GM23248 (cell line): ENCODE results near the gene TCEAL3.

Experiments used
- EZH2 ChIP-seq: fragments of 200-600 bp; sonication (generic); IDR thresholded peaks from 2 replicates; pipeline ENCODE4 v1.6.1; 2018; ENCODE audit warnings: antibody characterized with exemption, mild to moderate bottlenecking; ENCODE audit not compliant: insufficient read depth, poor library complexity, severe bottlenecking
- EZH2phosphoT487 ChIP-seq: fragments of 200-600 bp; sonication (generic); IDR thresholded peaks from 2 replicates; pipeline ENCODE4 v1.6.1; 2018; ENCODE audit warnings: antibody characterized with exemption, moderate library complexity, mild to moderate bottlenecking, low read depth; ENCODE audit not compliant: insufficient read depth

GRCh38 chrX:103629318-103630170 lies 21.8 kb downstream of the TCEAL3 start:
- TF ChIP-seq EZH2phosphoT487 (no peak), EZH2 (no peak)
